Sigmoid colon (tissue), 7 donors: ENCODE measurements around the gene SLC8A2. TPM values are rescaled to one million over a fixed set of nuclear protein-coding genes. Genes with fewer than 3 reads are reported as not detected.
"Not testable (repeated sequence)": the region's sequence is repeated elsewhere in the genome, so short reads cannot be mapped to it uniquely, and the experiment has no call there.

Source experiments
- DNase-seq: peaks from one replicate; pipeline ENCODE4 v3.0.0-alpha.2; 2019
- H3K27ac ChIP-seq, 4 donors: fragments of 200-600 bp; sonication (generic); one replicate each; pipeline ENCODE4 v1.5.1; 2016 to 2019; ENCODE audit warnings: mild to moderate bottlenecking in 1 of 4
- H3K27me3 ChIP-seq, 3 donors: fragments of 200-600 bp; sonication (generic); one replicate each; pipeline ENCODE4 v1.5.1; 2019; ENCODE audit warnings: mild to moderate bottlenecking in 1 of 3
- H3K36me3 ChIP-seq, 4 donors: fragments of 200-600 bp; sonication (generic); one replicate each; pipeline ENCODE4 v1.5.1; 2016 to 2019
- H3K4me1 ChIP-seq, 4 donors: fragments of 200-600 bp; sonication (generic); one replicate each; pipeline ENCODE4 v1.5.1; 2017 to 2019
- H3K4me3 ChIP-seq, 4 donors: fragments of 200-600 bp; sonication (generic); one replicate each; pipeline ENCODE4 v1.5.1; 2017 to 2019; ENCODE audit warnings: mild to moderate bottlenecking in 2 of 4, moderate library complexity in 1 of 4
- H3K9me3 ChIP-seq, 4 donors: fragments of 200-600 bp in 3 of 4; sonication (generic) in 3 of 4; one replicate each; pipeline versions ENCODE4 v1.5.1 to v1.6.1; 2013 to 2019
- CTCF ChIP-seq, 4 experiments: fragments of 450-650 bp in 3 of 4; fragments of 200-600 bp in 1 of 4; IDR thresholded peaks; one replicate each; pipeline ENCODE4 v1.5.1; 2016 to 2019; ENCODE audit warnings: antibody characterized with exemption in 4 of 4, mild to moderate bottlenecking in 3 of 4, moderate library complexity in 2 of 4
- EP300 ChIP-seq, 4 donors: sonication (generic); formaldehyde crosslinking; IDR thresholded peaks; one replicate each; pipeline ENCODE4 v1.6.1; 2017; ENCODE audit warnings: antibody characterized with exemption in 4 of 4
- POLR2A ChIP-seq, 2 donors: fragments of 450-650 bp; IDR thresholded peaks; one replicate each; pipeline ENCODE4 v1.6.1; 2016; ENCODE audit warnings: antibody characterized with exemption in 2 of 2, mild to moderate bottlenecking in 2 of 2, moderate library complexity in 2 of 2
- POLR2AphosphoS5 ChIP-seq, 4 donors: sonication (generic); formaldehyde crosslinking; IDR thresholded peaks; one replicate each; pipeline ENCODE4 v1.6.1; 2017; ENCODE audit warnings: antibody characterized with exemption in 4 of 4
- WGBS, 2 donors: extraction: QIAGEN DNeasy Blood & Tissue Kit; methylation state at CpG; one replicate each; pipeline ENCODE4 v1.1.7; 2013; 5-methylcytosine and 5-hydroxymethylcytosine counted together
- intact Hi-C: fragments of 100-400 bp; cut with DNase I; formaldehyde crosslinking; loops from one replicate; pipeline ENCODE4 v1.15.1; 2023
- polyA plus RNA-seq, 3 donors: library from polyadenylated mRNA; stranded (reverse); fragments of 200-250 nt; gene quantifications; one replicate each; pipeline ENCODE4 v1.2.3, GENCODE V29; 2013
- total RNA-seq, 4 donors: library from RNA; depleted of rRNA; stranded (reverse); fragments of >200 nt; gene quantifications; one replicate each; pipeline ENCODE4 v1.1.0, GENCODE V29; 2016
- donor health status: healthy with polysubstance abuse.
- donor health status: Bipolar disorder and iron deficiency.
- donor health status: healthy.

The SLC8A2 gene
- total and polyA plus RNA-seq, 7 donors, result 1.1 to 39.9 (median 10.0) TPM; not detected in 2

- Histone ChIP-seq H3K4me3 (no peak overlapping the region), H3K27ac (no peak overlapping the region), H3K36me3 (peaks cover 0 to 7% (median 3%) of the 10 kb centered on the region in 4 donors), H3K9me3 (no peaks in the 10 kb centered on the region), H3K4me1 (peaks cover 0 to 20% (median 15%) of the 10 kb centered on the region in 4 donors), H3K27me3 (peaks cover 16 to 69% (median 37%) of the 10 kb centered on the region in 3 donors)
- DNase-seq, result no peak
- WGBS, 2 donors, result 51 to 58% methylated on average over 12 of the region's 12 CpGs
- TF ChIP-seq POLR2A (IDR thresholded peaks at IDR 0.05), result no peak
- no peak for TF ChIP-seq CTCF (IDR thresholded peaks at IDR 0.05)
- TF ChIP-seq EP300 (IDR thresholded peaks at IDR 0.05), result no peak
- TF ChIP-seq POLR2AphosphoS5 (IDR thresholded peaks at IDR 0.05), result no peak
- intact Hi-C loops, result no loop called here
These were observed 55.1 kb downstream of the SLC8A2 start for GRCh38 chr19:47416643-47416985.

- H3K27me3 ChIP-seq, result peaks cover 13 to 64% (median 31%) of the 10 kb centered on the region in 3 donors
- H3K36me3 ChIP-seq, result peaks cover 0 to 7% (median 3%) of the 10 kb centered on the region in 4 donors
- H3K4me3 ChIP-seq, result no peak overlapping the region
- DNase-seq, result no peak
- H3K9me3 ChIP-seq, result no peaks in the 10 kb centered on the region
- H3K27ac ChIP-seq, result no peak overlapping the region
- intact Hi-C loops, result no loop called here
- peaks cover 0 to 18% (median 15%) of the 10 kb centered on the region in 4 donors for H3K4me1 ChIP-seq
- 81 to 89% methylated on average over 21 of the region's 21 CpGs for WGBS, 2 donors
- TF ChIP-seq EP300 (IDR thresholded peaks at IDR 0.05) (no peak), POLR2A (IDR thresholded peaks at IDR 0.05) (no peak), POLR2AphosphoS5 (IDR thresholded peaks at IDR 0.05) (no peak)
These were observed 55.6 kb downstream of the SLC8A2 start for GRCh38 chr19:47415953-47416642.

GRCh38 chr19:47414469-47414868 is 57.2 kb downstream of the SLC8A2 start:
- Histone ChIP-seq H3K27me3 (peaks cover 5 to 48% (median 19%) of the 10 kb centered on the region in 3 donors), H3K36me3 (peaks cover 0 to 7% (median 3%) of the 10 kb centered on the region in 4 donors), H3K27ac (no peak overlapping the region), H3K4me3 (no peak overlapping the region), H3K4me1 (peaks cover 0 to 18% (median 15%) of the 10 kb centered on the region in 4 donors), H3K9me3 (no peaks in the 10 kb centered on the region)
- 59 to 71% methylated on average over 21 of the region's 21 CpGs for WGBS, 2 donors
- no peak for DNase-seq
- no peak for TF ChIP-seq CTCF (IDR thresholded peaks at IDR 0.05)
- intact Hi-C loops, result no loop called here

GRCh38 chr19:47413941-47414340 is 57.8 kb downstream of the SLC8A2 start:
- Histone ChIP-seq H3K27ac (no peak overlapping the region), H3K36me3 (peaks cover 0 to 7% (median 3%) of the 10 kb centered on the region in 4 donors), H3K9me3 (no peaks in the 10 kb centered on the region), H3K4me3 (no peak overlapping the region), H3K4me1 (peaks cover 0 to 16% (median 13%) of the 10 kb centered on the region in 4 donors), H3K27me3 (peaks cover 2 to 42% (median 14%) of the 10 kb centered on the region in 3 donors)
- intact Hi-C loops, result no loop called here
- no peak for DNase-seq
- no peak for TF ChIP-seq POLR2A (IDR thresholded peaks at IDR 0.05)
- no peak for TF ChIP-seq CTCF (IDR thresholded peaks at IDR 0.05)
- no peak for TF ChIP-seq POLR2AphosphoS5 (IDR thresholded peaks at IDR 0.05)
- TF ChIP-seq EP300 (IDR thresholded peaks at IDR 0.05), result no peak
- 93 to 95% methylated on average over 16 of the region's 16 CpGs for WGBS, 2 donors

GRCh38 chr19:47411696-47412095 is 60.0 kb downstream of the SLC8A2 start:
- intact Hi-C loops, H3K36me3 ChIP-seq, H3K4me3 ChIP-seq, H3K27ac ChIP-seq, H3K9me3 ChIP-seq, DNase-seq, H3K4me1 ChIP-seq: not testable (repeated sequence)
- 61 to 74% methylated on average over 9 of the region's 9 CpGs for WGBS, 2 donors
- peaks cover 0 to 29% (median 8%) of the 10 kb centered on the region in 3 donors for H3K27me3 ChIP-seq

- H3K27me3 ChIP-seq, result peaks cover 0 to 29% (median 14%) of the 10 kb centered on the region in 3 donors
- no peaks in the 10 kb centered on the region for H3K4me1 ChIP-seq
- H3K36me3 ChIP-seq, result peaks cover 0 to 7% (median 3%) of the 10 kb centered on the region in 4 donors
- TF ChIP-seq EP300 (IDR thresholded peaks at IDR 0.05), result no peak
- no peak for TF ChIP-seq CTCF (IDR thresholded peaks at IDR 0.05)
- no peak for TF ChIP-seq POLR2AphosphoS5 (IDR thresholded peaks at IDR 0.05)
- no peak for TF ChIP-seq POLR2A (IDR thresholded peaks at IDR 0.05)
- H3K4me3 ChIP-seq, result no peak overlapping the region
- intact Hi-C loops, result no loop called here
- no peak for DNase-seq
- no peaks in the 10 kb centered on the region for H3K9me3 ChIP-seq
- 69 to 78% methylated on average over 8 of the region's 8 CpGs for WGBS, 2 donors
- no peak overlapping the region for H3K27ac ChIP-seq
These were observed 60.6 kb downstream of the SLC8A2 start for GRCh38 chr19:47411101-47411500.
